GM12878 (cell line): ENCODE measurements around the gene MPIG6B. TPM values are rescaled to one million over a fixed set of nuclear protein-coding genes. Genes with fewer than 3 reads are reported as not detected.

Experiments used
- BCL11A ChIP-seq: IDR thresholded peaks from 2 replicates; pipeline ENCODE4 v1.6.1; 2011; ENCODE audit warnings: low read depth, low read length
- BCLAF1 ChIP-seq: fragments of 450-650 bp; IDR thresholded peaks from 2 replicates; pipeline ENCODE4 v1.6.1; 2017; ENCODE audit warnings: antibody characterized with exemption, mild to moderate bottlenecking, moderate library complexity
- CEBPB ChIP-seq, 2 experiments: fragments of 150-350 bp in 1 of 2; IDR thresholded peaks; 2 replicates each; pipeline ENCODE4 v1.6.1; 2012 to 2014; ENCODE audit warnings: low read depth in 2 of 2, low read length in 2 of 2, borderline replicate concordance in 1 of 2, inconsistent platforms in 1 of 2
- CHD1 ChIP-seq: IDR thresholded peaks from 2 replicates; pipeline ENCODE4 v1.6.1; 2012; ENCODE audit warnings: low read depth, low read length, improper control_type of control experiment
- CREB1 ChIP-seq: IDR thresholded peaks from 2 replicates; pipeline ENCODE4 v1.6.1; 2012; ENCODE audit warnings: low read depth, mild to moderate bottlenecking, inconsistent platforms
- FOS ChIP-seq: IDR thresholded peaks from 3 replicates; pipeline ENCODE4 v1.6.1; 2011; ENCODE audit warnings: borderline replicate concordance; ENCODE audit not compliant: insufficient read length; ENCODE audit errors: extremely low read depth
- HCFC1 ChIP-seq: fragments of 150-350 bp; IDR thresholded peaks from 2 replicates; pipeline ENCODE4 v1.6.1; 2014; ENCODE audit warnings: low read length
- IKZF1 ChIP-seq: fragments of 450-650 bp; conservative IDR thresholded peaks from 2 replicates; pipeline ENCODE4 v1.6.1; 2017; ENCODE audit warnings: antibody characterized with exemption, mild to moderate bottlenecking
- KAT2A ChIP-seq: conservative IDR thresholded peaks from 2 replicates; pipeline ENCODE4 v1.6.1; 2011; ENCODE audit warnings: low read depth, low read length; ENCODE audit not compliant: control insufficient read depth
- MXI1 ChIP-seq: fragments of 150-350 bp; IDR thresholded peaks from 2 replicates; pipeline ENCODE4 v1.6.1; 2011; ENCODE audit warnings: low read depth, mild to moderate bottlenecking, inconsistent platforms, low read length, improper control_type of control experiment
- MYB ChIP-seq: fragments of 150-350 bp; IDR thresholded peaks from 2 replicates; pipeline ENCODE4 v1.6.1; 2014; ENCODE audit warnings: mild to moderate bottlenecking, low read depth, low read length, borderline replicate concordance
- NBN ChIP-seq: fragments of 450-650 bp; IDR thresholded peaks from 2 replicates; pipeline ENCODE4 v1.6.1; 2016
- PML ChIP-seq: IDR thresholded peaks from 2 replicates; pipeline ENCODE4 v1.6.1; 2012; ENCODE audit warnings: low read length, inconsistent platforms
- PRDM15 ChIP-seq: fragments of 450-650 bp; formaldehyde crosslinking; IDR thresholded peaks from 2 replicates; pipeline ENCODE4 v1.4.0; 2020; ENCODE audit warnings: mild to moderate bottlenecking, moderate library complexity
- SPI1 ChIP-seq: IDR thresholded peaks from 2 replicates; pipeline ENCODE4 v1.6.1; 2011; ENCODE audit warnings: low read depth, mild to moderate bottlenecking, low read length, moderate library complexity, borderline replicate concordance; ENCODE audit not compliant: insufficient read depth
- SREBF1 ChIP-seq: IDR thresholded peaks from 2 replicates; pipeline ENCODE4 v1.6.1; 2012; ENCODE audit warnings: mild to moderate bottlenecking, low read length
- SREBF2 ChIP-seq: IDR thresholded peaks from 2 replicates; pipeline ENCODE4 v1.6.1; 2012; ENCODE audit warnings: mild to moderate bottlenecking, low read length
- STAT1 ChIP-seq: fragments of 450-650 bp; conservative IDR thresholded peaks from 2 replicates; pipeline ENCODE4 v1.6.1; 2014; ENCODE audit warnings: antibody characterized with exemption, mild to moderate bottlenecking
- WRNIP1 ChIP-seq: IDR thresholded peaks from 2 replicates; pipeline ENCODE4 v1.6.1; 2011; ENCODE audit warnings: low read depth, low read length, improper control_type of control experiment, borderline replicate concordance
- ZBTB4 ChIP-seq: fragments of 450-650 bp; formaldehyde crosslinking; IDR thresholded peaks from 2 replicates; pipeline ENCODE4 v1.4.0; 2022; ENCODE audit warnings: mild to moderate bottlenecking, moderate library complexity
- ZNF24 ChIP-seq: fragments of 450-650 bp; IDR thresholded peaks from 2 replicates; pipeline ENCODE4 v1.6.1; 2017; ENCODE audit warnings: antibody characterized with exemption, mild to moderate bottlenecking
- polyA plus RNA-seq, 11 experiments: library from polyadenylated mRNA; depleted of rRNA in 4 of 11; unstranded in 6 of 11; stranded (reverse) in 5 of 11; fragments of >200 nt; fragmentation: Nextera tagmentation in 4 of 11; fragmentation: Illumina TruSeq in 1 of 11; extraction: Ambion mirVana in 4 of 11; extraction: Trizol in 1 of 11; gene quantifications; 1 replicate in 1 of 11; 2 replicates in 10 of 11; pipeline versions ENCODE4 v1.2.1 to v1.2.3, GENCODE V29; 2011 to 2016; ENCODE audit warnings: inconsistent platforms in 2 of 11, missing spikeins in 2 of 11, low read depth in 1 of 11
- total RNA-seq, 4 experiments: library from RNA; depleted of rRNA in 3 of 4; stranded (reverse); fragments of >200 nt in 3 of 4; fragmentation: Illumina TruSeq in 1 of 4; extraction: Trizol in 1 of 4; gene quantifications; 2 replicates each; pipeline versions ENCODE4 v1.2.1 to v1.2.3, GENCODE V29; 2013 to 2021

Gene MPIG6B
- total and polyA plus RNA-seq, 10 of the 15 experiments (the other 5 are each of a cell fraction or from before 2014, with no cell fraction given), result not detected

- no peak for TF ChIP-seq FOS
- no peak for TF ChIP-seq CHD1
- TF ChIP-seq SREBF2, result no peak
- TF ChIP-seq WRNIP1, result 0 out of 2 replicates have a peak, but pooled peaks have one; percentile 31
- no peak for TF ChIP-seq PML
- no peak for TF ChIP-seq ZBTB4 (CRISPR knock-in tag)
- TF ChIP-seq SREBF1, result no peak
- TF ChIP-seq PRDM15 (CRISPR knock-in tag), result no peak
- TF ChIP-seq MYB, result peak; percentile 89
- no peak; the same call in 1 of the 2 replicates for TF ChIP-seq MXI1
- TF ChIP-seq STAT1, result no peak
- no peak for TF ChIP-seq HCFC1
- peak; percentile 66; the same call in 1 of the 2 replicates for TF ChIP-seq BCL11A
- TF ChIP-seq ZNF24, result peak; percentile 90
- TF ChIP-seq NBN, result no peak
- TF ChIP-seq CREB1, result no peak
- TF ChIP-seq KAT2A, result no peak
- no peak for TF ChIP-seq CEBPB (IDR thresholded peaks at IDR 0.05; ENCODE audit: borderline replicate concordance in 1 of 2, low read depth in 2 of 2, low read length in 2 of 2)
- no peak for TF ChIP-seq BCLAF1
- TF ChIP-seq IKZF1, result peak; percentile 98
- TF ChIP-seq SPI1, result peak; percentile 71
Measured at GRCh38 chr6:31737991-31738979, 15.1 kb downstream of the MPIG6B start (continued).
